Natural killer cell (primary cell): ENCODE results near the gene ALOX15B. TPM values are rescaled to one million over a fixed set of nuclear protein-coding genes. Genes with fewer than 3 reads are reported as not detected.

Experiments
- ATAC-seq, 3 donors: fragments of 150-1000 bp in 2 of 3; fragments of 200-7000 bp in 1 of 3; cut with Tn5 transposase; 1 replicate in 1 of 3; 2 replicates in 2 of 3; pipeline ENCODE4 v1.10.0; 2021; ENCODE audit warnings: mild to moderate bottlenecking in 2 of 3, moderate library complexity in 2 of 3
- DNase-seq, 2 donors: peaks; one replicate each; pipeline versions ENCODE4 v3.0.0 to v3.0.0-alpha.2; 2013 to 2021; ENCODE audit warnings: mixed read lengths in 1 of 2
- H3K27ac ChIP-seq: one replicate; pipeline ENCODE4 v1.5.1; 2013; ENCODE audit warnings: mild to moderate bottlenecking, low read length
- H3K27me3 ChIP-seq: one replicate; pipeline ENCODE4 v1.6.1; 2013; ENCODE audit warnings: low read length; ENCODE audit not compliant: control insufficient read depth, insufficient read depth
- H3K36me3 ChIP-seq: one replicate; pipeline ENCODE4 v1.6.1; 2013; ENCODE audit warnings: low read length; ENCODE audit not compliant: control insufficient read depth, insufficient read depth
- H3K4me1 ChIP-seq: one replicate; pipeline ENCODE4 v1.6.1; 2013; ENCODE audit warnings: low read length; ENCODE audit not compliant: control insufficient read depth, insufficient read depth
- H3K4me3 ChIP-seq: one replicate; pipeline ENCODE4 v1.5.1; 2013; ENCODE audit warnings: low read length
- H3K9me3 ChIP-seq: one replicate; pipeline ENCODE4 v1.6.1; 2013; ENCODE audit warnings: low read length; ENCODE audit not compliant: control insufficient read depth, insufficient read depth
- H3K27ac Mint-ChIP-seq, 2 donors: one replicate each; pipeline ENCODE4 v1.8.0; 2022; ENCODE audit warnings: mild to moderate bottlenecking in 2 of 2, mixed read lengths in 2 of 2, moderate library complexity in 1 of 2
- H3K27me3 Mint-ChIP-seq, 2 donors: one replicate each; pipeline ENCODE4 v1.8.0; 2022; ENCODE audit warnings: low read depth in 2 of 2, mixed read lengths in 2 of 2
- H3K36me3 Mint-ChIP-seq: one replicate; pipeline ENCODE4 v1.8.0; 2022; ENCODE audit warnings: mixed read lengths
- H3K4me1 Mint-ChIP-seq, 2 donors: one replicate each; pipeline ENCODE4 v1.8.0; 2022; ENCODE audit warnings: mixed read lengths in 2 of 2
- H3K4me3 Mint-ChIP-seq: one replicate; pipeline ENCODE4 v1.8.0; 2022; ENCODE audit warnings: mild to moderate bottlenecking, moderate library complexity, mixed read lengths
- H3K9me3 Mint-ChIP-seq, 2 donors: one replicate each; pipeline ENCODE4 v1.8.0; 2022; ENCODE audit warnings: mixed read lengths in 2 of 2
- WGBS: methylation state at CpG from one replicate; pipeline ENCODE4 v1.1.7; 2013; ENCODE audit warnings: missing lambda C conversion rate; ENCODE audit not compliant: insufficient coverage; 5-methylcytosine and 5-hydroxymethylcytosine counted together
- intact Hi-C: fragments of 100-400 bp; cut with micrococcal nuclease; formaldehyde crosslinking; loops from one replicate; pipeline ENCODE4 v1.14.2; 2022
- total RNA-seq, 4 donors: library from RNA; stranded (reverse); fragments of 120-200 nt in 1 of 4; gene quantifications; one replicate each; pipeline versions ENCODE4 v1.2.3 to v1.2.4, GENCODE V29; 2013 to 2022
- TF ChIP-seq, protein P1 (sequence below): fragments of 200-600 bp; IDR thresholded peaks from one replicate; pipeline ENCODE4 v1.8.0; 2022; ENCODE audit warnings: antibody characterized with exemption

Gene ALOX15B
- total RNA-seq, 3 donors from 2014 or later (not counting 1 experiment from before 2014, with no cell fraction given), result not detected

DNA sequence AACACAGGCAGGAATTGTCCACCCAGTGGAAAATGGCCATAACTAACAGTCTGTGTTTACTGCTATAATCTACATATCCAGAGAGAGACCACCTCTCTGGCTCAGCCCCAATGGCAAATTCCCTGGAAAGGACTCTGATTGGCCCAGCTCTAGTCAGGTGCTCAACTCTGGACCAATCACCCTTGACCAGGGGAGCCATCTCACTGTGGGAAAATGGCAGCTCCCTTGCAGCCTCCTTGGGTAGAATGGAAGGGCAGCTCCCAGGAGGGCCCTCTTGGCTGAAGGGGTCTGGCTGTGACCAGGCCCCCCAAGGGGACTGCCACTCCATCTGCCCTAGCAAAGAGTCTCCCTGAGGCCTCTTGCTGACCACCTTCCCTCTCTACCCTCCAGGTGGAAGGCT, 3.1 kb downstream of the ALOX15B start:
- Mint-ChIP-seq H3K4me1 (peaks cover 5 to 7% of the 10 kb centered on the region in 2 donors), H3K27me3 (peaks cover 15 to 25% of the 10 kb centered on the region in 2 donors), H3K9me3 (no peaks in the 10 kb centered on the region), H3K36me3 (no peaks in the 10 kb centered on the region), H3K27ac (no peak overlapping the region), H3K4me3 (no peak overlapping the region)
- Histone ChIP-seq H3K27ac (no peak overlapping the region), H3K27me3 (peaks cover 3% of the 10 kb centered on the region), H3K9me3 (no peaks in the 10 kb centered on the region), H3K4me1 (no peaks in the 10 kb centered on the region), H3K4me3 (no peak overlapping the region), H3K36me3 (no peaks in the 10 kb centered on the region)
- intact Hi-C loops, result loop anchor here (1.0 kb wide), 2 partner anchors 129 to 299 kb away; no protein-coding TSS in a partner anchor
- DNase-seq, result no peak
- TF ChIP-seq, protein P1, sequence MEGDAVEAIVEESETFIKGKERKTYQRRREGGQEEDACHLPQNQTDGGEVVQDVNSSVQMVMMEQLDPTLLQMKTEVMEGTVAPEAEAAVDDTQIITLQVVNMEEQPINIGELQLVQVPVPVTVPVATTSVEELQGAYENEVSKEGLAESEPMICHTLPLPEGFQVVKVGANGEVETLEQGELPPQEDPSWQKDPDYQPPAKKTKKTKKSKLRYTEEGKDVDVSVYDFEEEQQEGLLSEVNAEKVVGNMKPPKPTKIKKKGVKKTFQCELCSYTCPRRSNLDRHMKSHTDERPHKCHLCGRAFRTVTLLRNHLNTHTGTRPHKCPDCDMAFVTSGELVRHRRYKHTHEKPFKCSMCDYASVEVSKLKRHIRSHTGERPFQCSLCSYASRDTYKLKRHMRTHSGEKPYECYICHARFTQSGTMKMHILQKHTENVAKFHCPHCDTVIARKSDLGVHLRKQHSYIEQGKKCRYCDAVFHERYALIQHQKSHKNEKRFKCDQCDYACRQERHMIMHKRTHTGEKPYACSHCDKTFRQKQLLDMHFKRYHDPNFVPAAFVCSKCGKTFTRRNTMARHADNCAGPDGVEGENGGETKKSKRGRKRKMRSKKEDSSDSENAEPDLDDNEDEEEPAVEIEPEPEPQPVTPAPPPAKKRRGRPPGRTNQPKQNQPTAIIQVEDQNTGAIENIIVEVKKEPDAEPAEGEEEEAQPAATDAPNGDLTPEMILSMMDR, result no peak
- ATAC-seq, result no peak

DNA sequence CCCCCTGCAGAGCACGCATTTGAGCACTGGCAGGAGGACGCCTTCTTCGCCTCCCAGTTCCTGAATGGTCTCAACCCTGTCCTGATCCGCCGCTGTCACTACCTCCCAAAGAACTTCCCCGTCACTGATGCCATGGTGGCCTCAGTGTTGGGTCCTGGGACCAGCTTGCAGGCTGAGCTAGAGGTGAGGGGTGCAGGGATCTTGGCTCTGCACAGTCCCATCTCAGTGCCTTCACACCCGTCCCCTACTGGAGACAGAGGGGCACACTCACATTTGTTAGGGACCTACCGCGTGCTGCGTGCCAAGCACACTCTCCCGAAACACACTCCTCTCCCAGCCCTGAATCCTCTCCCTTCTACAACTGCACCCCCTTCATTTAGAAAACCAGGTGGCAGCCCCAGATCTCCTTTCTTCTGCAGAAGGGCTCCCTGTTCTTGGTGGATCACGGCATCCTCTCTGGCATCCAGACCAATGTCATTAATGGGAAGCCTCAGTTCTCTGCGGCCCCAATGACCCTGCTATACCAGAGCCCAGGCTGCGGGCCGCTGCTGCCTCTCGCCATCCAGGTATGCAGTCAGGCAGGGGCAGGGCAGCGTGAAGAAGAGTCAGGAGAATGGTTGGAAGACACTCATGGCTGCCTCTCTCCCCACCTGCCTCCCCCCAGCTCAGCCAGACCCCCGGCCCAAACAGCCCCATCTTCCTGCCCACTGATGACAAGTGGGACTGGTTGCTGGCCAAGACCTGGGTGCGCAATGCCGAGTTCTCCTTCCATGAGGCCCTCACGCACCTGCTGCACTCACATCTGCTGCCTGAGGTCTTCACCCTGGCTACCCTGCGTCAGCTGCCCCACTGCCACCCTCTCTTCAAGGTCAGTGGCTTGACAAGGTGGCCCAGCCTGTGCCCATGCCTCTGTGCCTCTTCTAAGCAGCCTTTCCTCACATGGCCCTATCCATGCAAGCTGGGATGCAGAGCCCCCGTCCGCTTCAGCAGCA, 6.3 kb downstream of the ALOX15B start:
- Histone ChIP-seq H3K4me1 (no peaks in the 10 kb centered on the region), H3K36me3 (no peaks in the 10 kb centered on the region), H3K9me3 (no peaks in the 10 kb centered on the region), H3K27me3 (no peaks in the 10 kb centered on the region), H3K27ac (no peak overlapping the region), H3K4me3 (no peak overlapping the region)
- Mint-ChIP-seq H3K36me3 (no peaks in the 10 kb centered on the region), H3K27ac (no peak overlapping the region), H3K4me3 (no peak overlapping the region), H3K4me1 (peaks cover 5 to 7% of the 10 kb centered on the region in 2 donors), H3K27me3 (peaks cover 0 to 6% of the 10 kb centered on the region in 2 donors), H3K9me3 (no peaks in the 10 kb centered on the region)
- WGBS, result 87% methylated on average over 24 of the region's 24 CpGs
- DNase-seq, result no peak
- intact Hi-C loops, result no loop called here
- TF ChIP-seq, protein P1, result no peak
- no peak for ATAC-seq

DNA sequence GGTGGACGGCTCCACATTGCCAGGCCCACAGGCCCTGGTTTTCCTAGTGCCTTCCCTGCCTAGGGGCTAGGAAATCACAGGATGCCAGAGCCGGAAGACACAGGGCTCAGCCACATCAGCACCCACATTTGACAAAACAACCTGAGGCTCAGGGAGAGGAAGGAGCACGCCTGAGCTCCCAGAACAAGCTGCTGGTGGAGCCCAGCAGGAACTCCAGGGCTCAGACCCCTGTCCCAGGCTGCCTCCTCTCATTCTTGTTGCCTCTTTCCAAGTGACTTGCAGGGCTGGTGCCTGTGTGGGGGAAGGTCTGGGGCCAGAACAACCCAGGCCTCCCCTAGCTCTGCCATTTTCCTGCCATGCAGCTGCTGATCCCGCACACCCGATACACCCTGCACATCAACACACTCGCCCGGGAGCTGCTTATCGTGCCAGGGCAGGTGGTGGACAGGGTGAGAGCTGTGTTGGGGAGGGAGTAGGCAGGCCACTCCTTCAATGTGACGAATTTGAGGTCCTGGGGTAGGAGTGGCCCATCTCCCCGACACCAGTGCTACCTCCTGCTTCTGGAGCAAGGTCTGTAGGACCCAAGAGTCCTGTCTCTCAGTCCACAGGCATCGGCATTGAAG, 7.6 kb downstream of the ALOX15B start:
- no peaks in the 10 kb centered on the region for H3K9me3 Mint-ChIP-seq
- H3K9me3 ChIP-seq, result no peaks in the 10 kb centered on the region
- no peak overlapping the region for H3K4me3 Mint-ChIP-seq
- ATAC-seq (no peak), DNase-seq (no peak)
- TF ChIP-seq, protein P1, result no peak
- no peaks in the 10 kb centered on the region for H3K4me1 ChIP-seq
- no peak overlapping the region for H3K4me3 ChIP-seq
- H3K27me3 Mint-ChIP-seq, result no peaks in the 10 kb centered on the region
- intact Hi-C loops, result no loop called here
- no peaks in the 10 kb centered on the region for H3K36me3 ChIP-seq
- no peak overlapping the region for H3K27ac ChIP-seq
- no peaks in the 10 kb centered on the region for H3K36me3 Mint-ChIP-seq
- peaks cover 2 to 3% of the 10 kb centered on the region in 2 donors for H3K4me1 Mint-ChIP-seq
- WGBS, result 91% methylated on average over 11 of the region's 11 CpGs
- no peaks in the 10 kb centered on the region for H3K27me3 ChIP-seq
- no peak overlapping the region for H3K27ac Mint-ChIP-seq
